Measurements from ENCODE around the gene KLHL18. TPM values are rescaled to one million over a fixed set of nuclear protein-coding genes. Genes with fewer than 3 reads are reported as not detected.
"Not testable (repeated sequence)": the region's sequence is repeated elsewhere in the genome, so short reads cannot be mapped to it uniquely, and the experiment has no call there.

KLHL18 gene
- polyA plus RNA-seq (2014; cell fraction: cytosol; rRNA removed), result 11.8 and 23.9 TPM in 2 replicates
- polyA plus RNA-seq (2014; cell fraction: nucleus; rRNA removed), result 10.5 and 15.3 TPM in 2 replicates

GRCh38 chr3:47282424-47283192 is at the start of gene KLHL18, which contains the start of gene KIF9:
Gene KLHL18, plus strand, starts transcription at chr3:47282944. Its CDS starts 22 bp downstream, at chr3:47282966.
Gene KIF9, minus strand, starts transcription at chr3:47282799. Its CDS starts 5,425 bp downstream, at chr3:47277374.
- DNase-seq (ENCODE audit: low spot score), result peak; percentile 92

GRCh38 chr3:47238017-47238416 is 44.7 kb upstream of the KLHL18 start:
- DNase-seq (ENCODE audit: low spot score), result no peak

GRCh38 chr3:47239929-47240328 is 42.8 kb upstream of the KLHL18 start:
- DNase-seq (ENCODE audit: low spot score), result no peak

GRCh38 chr3:47243419-47244147 is 39.2 kb upstream of the KLHL18 start:
- DNase-seq (ENCODE audit: low spot score), result no peak

- no peak for DNase-seq (ENCODE audit: low spot score)
These were observed 38.1 kb upstream of the KLHL18 start for GRCh38 chr3:47244531-47245100.

GRCh38 chr3:47245271-47245670 is 37.5 kb upstream of the KLHL18 start:
- DNase-seq (ENCODE audit: low spot score), result no peak

- DNase-seq (ENCODE audit: low spot score), result no peak
These were observed 35.3 kb upstream of the KLHL18 start for GRCh38 chr3:47247131-47248064.

GRCh38 chr3:47250309-47251060 is 32.3 kb upstream of the KLHL18 start:
- no peak for DNase-seq (ENCODE audit: low spot score)

GRCh38 chr3:47251085-47251484 is 31.7 kb upstream of the KLHL18 start:
- not testable (repeated sequence) for DNase-seq (ENCODE audit: low spot score)

- DNase-seq (ENCODE audit: low spot score), result no peak
These were observed 31.1 kb upstream of the KLHL18 start for GRCh38 chr3:47251689-47252088.

GRCh38 chr3:47256331-47256730 is 26.4 kb upstream of the KLHL18 start:
- DNase-seq (ENCODE audit: low spot score), result not testable (repeated sequence)

GRCh38 chr3:47259114-47259513 is 23.6 kb upstream of the KLHL18 start:
- no peak for DNase-seq (ENCODE audit: low spot score)

- DNase-seq (ENCODE audit: low spot score), result no peak
These were observed 22.1 kb upstream of the KLHL18 start for GRCh38 chr3:47260605-47261004.

GRCh38 chr3:47261301-47261700 is 21.4 kb upstream of the KLHL18 start:
- no peak for DNase-seq (ENCODE audit: low spot score)

- no peak for DNase-seq (ENCODE audit: low spot score)
These were observed 17.7 kb upstream of the KLHL18 start for GRCh38 chr3:47265008-47265407.

- DNase-seq (ENCODE audit: low spot score), result no peak
These were observed 16.9 kb upstream of the KLHL18 start for GRCh38 chr3:47265725-47266428.

GRCh38 chr3:47266709-47267489 is 15.8 kb upstream of the KLHL18 start:
- no peak for DNase-seq (ENCODE audit: low spot score)

GRCh38 chr3:47267490-47267824 is 15.3 kb upstream of the KLHL18 start:
- DNase-seq (ENCODE audit: low spot score), result no peak

GRCh38 chr3:47270526-47270925 is 12.2 kb upstream of the KLHL18 start:
- no peak for DNase-seq (ENCODE audit: low spot score)
